Kidney (tissue), 14 donors: ENCODE measurements around the gene MAGI1. TPM values are rescaled to one million over a fixed set of nuclear protein-coding genes. Genes with fewer than 3 reads are reported as not detected.

ENCODE experiments used
- DNase-seq, 5 donors: peaks; one replicate each; pipeline ENCODE4 v3.0.0-alpha.2; 2013 to 2020
- FAIRE-seq: peaks from 2 replicates; lab custom pipeline; 2012; peaks lifted over from hg19 to GRCh38; lab: Jason Lieb, UNC
- H3K27ac ChIP-seq, 2 donors: one replicate each; pipeline ENCODE4 v1.7.0; 2013; ENCODE audit warnings: low read depth in 2 of 2, low read length in 2 of 2, inconsistent platforms in 1 of 2
- H3K27me3 ChIP-seq: one replicate; pipeline ENCODE4 v1.7.1; 2013; ENCODE audit warnings: low read length, inconsistent platforms; ENCODE audit not compliant: control insufficient read depth, insufficient read depth
- H3K36me3 ChIP-seq, 3 donors: one replicate each; pipeline versions ENCODE4 v1.7.0 to v1.7.1; 2013; ENCODE audit warnings: low read length in 3 of 3, control low read depth in 1 of 3, inconsistent platforms in 1 of 3; ENCODE audit not compliant: insufficient read depth in 3 of 3, control insufficient read depth in 2 of 3
- H3K4me1 ChIP-seq, 3 donors: one replicate each; pipeline versions ENCODE4 v1.7.0 to v1.7.1; 2013; ENCODE audit warnings: low read length in 3 of 3, inconsistent platforms in 1 of 3, low read depth in 1 of 3; ENCODE audit not compliant: control insufficient read depth in 2 of 3, insufficient read depth in 2 of 3
- H3K4me3 ChIP-seq, 3 donors: one replicate each; pipeline versions ENCODE4 v1.7.0 to v1.8.1; 2013; ENCODE audit warnings: low read length in 3 of 3, control low read depth in 1 of 3, inconsistent platforms in 1 of 3
- H3K9ac ChIP-seq, 3 donors: one replicate each; pipeline versions ENCODE4 v1.7.0 to v1.7.1; 2013; ENCODE audit warnings: low read length in 3 of 3, control low read depth in 1 of 3, inconsistent platforms in 1 of 3
- H3K9me3 ChIP-seq, 3 donors: one replicate each; pipeline versions ENCODE4 v1.7.0 to v1.7.1; 2013; ENCODE audit warnings: low read length in 3 of 3, control low read depth in 1 of 3, inconsistent platforms in 1 of 3; ENCODE audit not compliant: control insufficient read depth in 2 of 3, insufficient read depth in 1 of 3
- intact Hi-C: fragments of 100-400 bp; cut with DNase I; formaldehyde crosslinking; loops from one replicate; pipeline ENCODE4 v1.11.1; 2022
- polyA plus RNA-seq: library from polyadenylated mRNA; stranded (reverse); fragments of 350-450 nt; fragmentation: Illumina TruSeq; extraction: RNeasy Lipid Tissue Mini Kit (QIAGEN cat#74804); gene quantifications from one replicate; pipeline ENCODE4 v1.2.3, GENCODE V29; 2014; ENCODE audit warnings: low read depth, low replicate concordance; ENCODE audit not compliant: insufficient read depth
- total RNA-seq: library from RNA; stranded (reverse); fragmentation: NEBNext Ultra II Directional; extraction: Animal tissue kit (Norgen Biotek cat#: 25700); gene quantifications from one replicate; pipeline ENCODE4 v1.2.1, GENCODE V29; 2021
- TF ChIP-seq, protein P1 (sequence below): IDR thresholded peaks from 3 replicates; pipeline ENCODE4 v1.5.1; 2012; ENCODE audit warnings: mild to moderate bottlenecking, moderate library complexity, borderline replicate concordance; ENCODE audit not compliant: insufficient read depth; ENCODE audit errors: extremely low read depth
- donor health status: control.
- donor health status: control.
- donor health status: control.
- donor health status: control.
- donor health status: control.
- donor health status: DM: yes; HTN: yes; CAD: no.
- donor health status: Normal renal cell carcinoma (clear cell type).

The MAGI1 gene
- total and polyA plus RNA-seq, 2 donors from 2014 or later = 8.2 to 42.8 TPM

GRCh38 chr3:65538101-65538500 is 500.6 kb downstream of the MAGI1 start:
- Histone ChIP-seq H3K27ac (no peak overlapping the region), H3K27me3 (no peaks in the 10 kb centered on the region), H3K4me1 (no peaks in the 10 kb centered on the region), H3K9ac (no peak overlapping the region), H3K36me3 (no peaks in the 10 kb centered on the region), H3K4me3 (no peak overlapping the region), H3K9me3 (no peaks in the 10 kb centered on the region)
- TF ChIP-seq, protein P1, sequence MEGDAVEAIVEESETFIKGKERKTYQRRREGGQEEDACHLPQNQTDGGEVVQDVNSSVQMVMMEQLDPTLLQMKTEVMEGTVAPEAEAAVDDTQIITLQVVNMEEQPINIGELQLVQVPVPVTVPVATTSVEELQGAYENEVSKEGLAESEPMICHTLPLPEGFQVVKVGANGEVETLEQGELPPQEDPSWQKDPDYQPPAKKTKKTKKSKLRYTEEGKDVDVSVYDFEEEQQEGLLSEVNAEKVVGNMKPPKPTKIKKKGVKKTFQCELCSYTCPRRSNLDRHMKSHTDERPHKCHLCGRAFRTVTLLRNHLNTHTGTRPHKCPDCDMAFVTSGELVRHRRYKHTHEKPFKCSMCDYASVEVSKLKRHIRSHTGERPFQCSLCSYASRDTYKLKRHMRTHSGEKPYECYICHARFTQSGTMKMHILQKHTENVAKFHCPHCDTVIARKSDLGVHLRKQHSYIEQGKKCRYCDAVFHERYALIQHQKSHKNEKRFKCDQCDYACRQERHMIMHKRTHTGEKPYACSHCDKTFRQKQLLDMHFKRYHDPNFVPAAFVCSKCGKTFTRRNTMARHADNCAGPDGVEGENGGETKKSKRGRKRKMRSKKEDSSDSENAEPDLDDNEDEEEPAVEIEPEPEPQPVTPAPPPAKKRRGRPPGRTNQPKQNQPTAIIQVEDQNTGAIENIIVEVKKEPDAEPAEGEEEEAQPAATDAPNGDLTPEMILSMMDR = no peak
- DNase-seq = no peak
- intact Hi-C loops = no loop called here
- no peak for FAIRE-seq

- no peaks in the 10 kb centered on the region for H3K27me3 ChIP-seq
- no peak overlapping the region for H3K9ac ChIP-seq
- no peak overlapping the region for H3K4me3 ChIP-seq
- no peak overlapping the region for H3K27ac ChIP-seq
- H3K4me1 ChIP-seq = no peaks in the 10 kb centered on the region
- FAIRE-seq (no peak), DNase-seq (no peak)
- no peaks in the 10 kb centered on the region for H3K9me3 ChIP-seq
- no peaks in the 10 kb centered on the region for H3K36me3 ChIP-seq
- TF ChIP-seq, protein P1 = no peak
- intact Hi-C loops = no loop called here
Measured at GRCh38 chr3:65537109-65537508, 501.6 kb downstream of the MAGI1 start.

GRCh38 chr3:65535260-65535659 is 503.5 kb downstream of the MAGI1 start:
- no peak for FAIRE-seq
- Histone ChIP-seq H3K9ac (no peak overlapping the region), H3K4me1 (no peaks in the 10 kb centered on the region), H3K27me3 (no peaks in the 10 kb centered on the region), H3K4me3 (no peak overlapping the region), H3K36me3 (no peaks in the 10 kb centered on the region), H3K27ac (no peak overlapping the region), H3K9me3 (no peaks in the 10 kb centered on the region)
- TF ChIP-seq, protein P1 = no peak
- no peak for DNase-seq
- intact Hi-C loops = no loop called here

DNA sequence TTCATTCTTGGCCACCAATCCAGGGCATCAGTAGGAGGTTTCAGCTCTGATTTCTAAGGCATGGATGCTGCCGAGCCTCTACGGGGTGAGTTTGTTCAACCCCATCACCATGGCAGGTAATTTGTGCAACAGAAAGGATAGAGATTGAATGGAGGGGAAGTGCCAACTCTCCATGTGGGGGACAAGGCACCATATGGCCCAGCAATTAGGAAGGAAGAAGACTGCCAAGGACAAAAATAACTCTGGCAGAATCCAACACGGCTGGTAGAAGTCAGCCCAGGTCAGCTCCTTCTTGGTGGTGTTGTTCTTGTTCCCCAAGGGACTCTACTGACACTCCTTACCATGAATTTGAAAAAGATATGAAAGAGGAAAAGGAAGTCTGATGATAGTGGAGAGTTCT is 503.9 kb downstream of the MAGI1 start:
- no peak overlapping the region for H3K27ac ChIP-seq
- no peak overlapping the region for H3K4me3 ChIP-seq
- H3K4me1 ChIP-seq = no peaks in the 10 kb centered on the region
- H3K9ac ChIP-seq = no peak overlapping the region
- FAIRE-seq = no peak
- no peaks in the 10 kb centered on the region for H3K27me3 ChIP-seq
- intact Hi-C loops = no loop called here
- H3K36me3 ChIP-seq = no peaks in the 10 kb centered on the region
- H3K9me3 ChIP-seq = no peaks in the 10 kb centered on the region
- TF ChIP-seq, protein P1 = no peak
- no peak for DNase-seq
